ENCODE measurements around the gene C3orf49. TPM values are rescaled to one million over a fixed set of nuclear protein-coding genes. Genes with fewer than 3 reads are reported as not detected.

The C3orf49 gene, protein sequence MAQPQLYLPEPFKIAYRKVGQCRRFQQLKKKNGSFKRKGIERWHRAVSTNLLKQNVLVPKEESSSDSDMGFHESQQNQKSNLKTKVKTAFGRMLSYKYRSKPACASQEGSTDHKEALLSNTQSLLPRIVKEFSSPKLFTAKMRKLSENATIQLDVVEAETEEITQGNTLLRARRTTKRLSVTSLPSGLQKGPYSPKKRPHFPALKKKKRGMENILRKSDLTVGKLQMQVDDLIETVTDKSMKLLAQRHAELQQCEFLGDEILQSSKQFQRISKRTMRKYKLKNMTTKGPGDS
- not detected for total RNA-seq

DNA sequence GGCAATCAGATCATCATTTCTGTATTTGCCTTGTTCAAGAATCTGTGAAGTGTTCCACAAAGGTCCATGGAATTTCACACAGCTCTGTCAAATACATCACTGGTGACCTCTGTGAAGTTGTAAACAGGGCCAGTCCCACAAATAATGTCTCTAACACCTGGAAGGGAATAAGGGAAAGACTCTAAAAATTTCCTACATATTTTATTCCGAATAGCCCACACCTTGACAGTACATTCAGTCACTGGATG lies at the start of gene C3orf49:
Gene C3orf49, plus strand, starts transcription at position 149 of the 248 bp plus-strand sequence. CDS start 173 bp downstream, outside the sequence.
- intact Hi-C loops (cut with DNase I; ENCODE audit: low total_unique reads) (loop anchor here (5.0 kb wide), 1 partner anchor 1197 kb away; no protein-coding TSS in a partner anchor), in situ Hi-C loops (cut with MboI; ENCODE audit: low sequenced_read_pairs in 4 of 4) (loop anchor here (5.0 to 25.0 kb wide), 5 partner anchors 464 to 1207 kb away; no protein-coding TSS in a partner anchor)
- Histone ChIP-seq H3K4me3 (no peak within 1 kb of the TSS), H3K36me3 (no peaks in the 10 kb centered on the region), H3K27me3 (no peaks in the 10 kb centered on the region), H3K9me3 (no peaks in the 10 kb centered on the region), H3K27ac (no peak within 1 kb of the TSS), H3K4me1 (no peaks in the 10 kb centered on the region)
- TF ChIP-seq POLR2A (IDR thresholded peaks at IDR 0.05): no peak
- TF ChIP-seq, protein P1, sequence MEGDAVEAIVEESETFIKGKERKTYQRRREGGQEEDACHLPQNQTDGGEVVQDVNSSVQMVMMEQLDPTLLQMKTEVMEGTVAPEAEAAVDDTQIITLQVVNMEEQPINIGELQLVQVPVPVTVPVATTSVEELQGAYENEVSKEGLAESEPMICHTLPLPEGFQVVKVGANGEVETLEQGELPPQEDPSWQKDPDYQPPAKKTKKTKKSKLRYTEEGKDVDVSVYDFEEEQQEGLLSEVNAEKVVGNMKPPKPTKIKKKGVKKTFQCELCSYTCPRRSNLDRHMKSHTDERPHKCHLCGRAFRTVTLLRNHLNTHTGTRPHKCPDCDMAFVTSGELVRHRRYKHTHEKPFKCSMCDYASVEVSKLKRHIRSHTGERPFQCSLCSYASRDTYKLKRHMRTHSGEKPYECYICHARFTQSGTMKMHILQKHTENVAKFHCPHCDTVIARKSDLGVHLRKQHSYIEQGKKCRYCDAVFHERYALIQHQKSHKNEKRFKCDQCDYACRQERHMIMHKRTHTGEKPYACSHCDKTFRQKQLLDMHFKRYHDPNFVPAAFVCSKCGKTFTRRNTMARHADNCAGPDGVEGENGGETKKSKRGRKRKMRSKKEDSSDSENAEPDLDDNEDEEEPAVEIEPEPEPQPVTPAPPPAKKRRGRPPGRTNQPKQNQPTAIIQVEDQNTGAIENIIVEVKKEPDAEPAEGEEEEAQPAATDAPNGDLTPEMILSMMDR (IDR thresholded peaks at IDR 0.05 in 4 of 5, conservative IDR thresholded peaks at IDR 0.05 in 1 of 5): no peak
- no peak for DNase-seq
- ATAC-seq: no peak

DNA sequence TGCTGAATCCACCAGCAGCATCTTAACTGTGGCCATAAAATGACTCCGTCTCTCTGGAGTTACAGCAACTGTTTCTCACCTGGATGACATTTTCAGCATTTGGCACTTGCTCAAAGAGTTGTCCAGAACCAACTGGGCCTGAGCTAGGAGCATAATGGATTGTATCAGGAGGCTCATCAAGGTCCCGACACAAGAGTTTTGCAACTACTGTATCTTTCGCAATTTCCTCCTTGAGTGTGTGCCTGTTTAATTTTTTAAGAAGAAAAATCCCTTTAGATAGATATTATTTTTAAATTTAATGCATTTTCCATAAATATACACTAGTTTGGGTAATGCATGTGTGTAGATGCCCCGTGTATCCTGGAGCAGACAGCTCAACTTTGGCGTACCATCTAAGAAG lies 44.3 kb upstream of the C3orf49 start:
- Histone ChIP-seq H3K4me1 (no peaks in the 10 kb centered on the region), H3K4me3 (no peak overlapping the region), H3K9me3 (no peaks in the 10 kb centered on the region), H3K36me3 (no peaks in the 10 kb centered on the region), H3K27ac (no peak overlapping the region), H3K27me3 (no peaks in the 10 kb centered on the region)
- no peak for TF ChIP-seq POLR2A (IDR thresholded peaks at IDR 0.05)
- TF ChIP-seq, protein P1 (IDR thresholded peaks at IDR 0.05 in 4 of 5, conservative IDR thresholded peaks at IDR 0.05 in 1 of 5): no peak
- intact Hi-C loops (cut with DNase I; ENCODE audit: low total_unique reads): no loop called here
- in situ Hi-C loops (cut with MboI; ENCODE audit: low sequenced_read_pairs in 4 of 4): no loop called here
- DNase-seq: no peak
- no peak for ATAC-seq

DNA sequence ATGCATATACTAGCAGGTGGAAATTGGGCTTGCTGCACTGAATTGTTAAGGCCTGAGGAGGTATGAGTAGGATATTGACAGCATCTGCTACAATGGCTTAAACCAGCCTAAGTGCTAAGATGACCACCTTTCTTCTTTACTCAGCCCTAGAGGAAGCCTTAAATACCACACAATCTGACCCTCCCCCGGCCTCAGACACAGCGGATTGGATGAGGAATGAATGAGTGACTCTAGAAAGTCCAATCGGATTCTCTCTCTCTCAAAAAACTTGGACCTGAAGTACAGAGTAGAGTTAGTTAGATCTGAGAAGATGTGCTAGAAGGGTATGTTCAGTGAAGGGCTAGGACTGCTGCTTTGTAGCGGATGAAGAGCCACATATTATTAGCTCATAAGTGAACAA lies 39.9 kb upstream of the C3orf49 start:
- Histone ChIP-seq H3K27ac (no peak overlapping the region), H3K27me3 (no peaks in the 10 kb centered on the region), H3K4me3 (no peak overlapping the region), H3K36me3 (no peaks in the 10 kb centered on the region), H3K9me3 (no peaks in the 10 kb centered on the region), H3K4me1 (no peaks in the 10 kb centered on the region)
- intact Hi-C loops (cut with DNase I; ENCODE audit: low total_unique reads): no loop called here
- DNase-seq (no peak), ATAC-seq (no peak)
- TF ChIP-seq POLR2A (IDR thresholded peaks at IDR 0.05): no peak
- TF ChIP-seq, protein P1 (IDR thresholded peaks at IDR 0.05 in 4 of 5, conservative IDR thresholded peaks at IDR 0.05 in 1 of 5): no peak
- in situ Hi-C loops (cut with MboI; ENCODE audit: low sequenced_read_pairs in 4 of 4): no loop called here

DNA sequence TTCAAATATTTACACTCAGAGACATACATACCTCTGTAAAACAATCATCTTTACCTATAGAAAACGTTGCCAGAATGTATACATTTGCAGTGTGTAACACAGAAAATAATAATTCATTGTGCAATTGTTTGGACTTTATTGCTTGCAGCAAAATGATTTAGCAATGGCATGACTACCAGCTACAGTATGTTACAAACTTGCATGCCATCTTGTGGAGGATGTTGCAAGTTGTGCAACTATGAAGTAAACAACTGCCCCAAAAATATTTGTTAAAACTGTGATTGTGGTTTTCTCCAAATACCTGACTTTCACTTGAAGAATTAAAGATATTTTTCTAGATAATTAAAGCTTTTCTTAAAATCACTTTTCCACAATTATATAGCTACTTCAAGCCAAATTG lies 27.1 kb upstream of the C3orf49 start:
- in situ Hi-C loops (cut with MboI; ENCODE audit: low sequenced_read_pairs in 4 of 4): no loop called here
- Histone ChIP-seq H3K9me3 (no peaks in the 10 kb centered on the region), H3K27ac (no peak overlapping the region), H3K27me3 (no peaks in the 10 kb centered on the region), H3K36me3 (no peaks in the 10 kb centered on the region), H3K4me1 (no peaks in the 10 kb centered on the region), H3K4me3 (no peak overlapping the region)
- intact Hi-C loops (cut with DNase I; ENCODE audit: low total_unique reads): no loop called here
- DNase-seq: no peak
- ATAC-seq: no peak
- no peak for TF ChIP-seq POLR2A (IDR thresholded peaks at IDR 0.05)
- TF ChIP-seq, protein P1 (IDR thresholded peaks at IDR 0.05 in 4 of 5, conservative IDR thresholded peaks at IDR 0.05 in 1 of 5): no peak

DNA sequence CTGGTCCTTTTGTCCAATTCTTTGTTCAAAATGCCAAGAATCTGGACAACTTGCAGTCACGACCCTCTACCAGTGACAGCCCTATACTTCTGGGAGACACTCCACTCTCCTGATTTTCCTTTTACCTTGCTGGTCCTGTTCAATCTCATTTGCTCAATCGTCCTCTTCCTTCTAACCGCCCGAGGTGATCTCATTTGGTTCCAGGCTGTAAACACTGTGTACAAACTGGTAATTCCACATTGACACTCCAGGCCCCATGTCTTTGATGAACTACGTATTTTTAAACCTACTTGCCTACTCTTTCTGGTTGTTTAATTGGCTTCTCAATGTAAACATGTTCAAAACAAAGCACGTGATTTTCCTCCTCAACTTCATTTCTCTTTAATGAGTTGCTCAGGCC lies 23.7 kb upstream of the C3orf49 start:
- no peaks in the 10 kb centered on the region for H3K9me3 ChIP-seq
- H3K27ac ChIP-seq: no peak overlapping the region
- no peak for DNase-seq
- H3K27me3 ChIP-seq: no peaks in the 10 kb centered on the region
- in situ Hi-C loops (cut with MboI; ENCODE audit: low sequenced_read_pairs in 4 of 4) (no loop called here), intact Hi-C loops (cut with DNase I; ENCODE audit: low total_unique reads) (no loop called here)
- no peak for ATAC-seq
- no peak overlapping the region for H3K4me3 ChIP-seq
- no peaks in the 10 kb centered on the region for H3K36me3 ChIP-seq
- TF ChIP-seq, protein P1 (IDR thresholded peaks at IDR 0.05 in 4 of 5, conservative IDR thresholded peaks at IDR 0.05 in 1 of 5): no peak
- TF ChIP-seq POLR2A (IDR thresholded peaks at IDR 0.05): no peak
- no peaks in the 10 kb centered on the region for H3K4me1 ChIP-seq

All from gastrocnemius medialis (tissue), 4 donors.